GM21526 (cell line): ENCODE measurements around the gene FLOT1.

ENCODE experiments used
- ATAC-seq: cut with Tn5 transposase; IDR thresholded peaks from one replicate; pipeline ENCODE4 v1.9.1; 2021; ENCODE audit warnings: moderate library complexity; ENCODE audit not compliant: unreplicated experiment, low FRiP score

FLOT1 gene

DNA sequence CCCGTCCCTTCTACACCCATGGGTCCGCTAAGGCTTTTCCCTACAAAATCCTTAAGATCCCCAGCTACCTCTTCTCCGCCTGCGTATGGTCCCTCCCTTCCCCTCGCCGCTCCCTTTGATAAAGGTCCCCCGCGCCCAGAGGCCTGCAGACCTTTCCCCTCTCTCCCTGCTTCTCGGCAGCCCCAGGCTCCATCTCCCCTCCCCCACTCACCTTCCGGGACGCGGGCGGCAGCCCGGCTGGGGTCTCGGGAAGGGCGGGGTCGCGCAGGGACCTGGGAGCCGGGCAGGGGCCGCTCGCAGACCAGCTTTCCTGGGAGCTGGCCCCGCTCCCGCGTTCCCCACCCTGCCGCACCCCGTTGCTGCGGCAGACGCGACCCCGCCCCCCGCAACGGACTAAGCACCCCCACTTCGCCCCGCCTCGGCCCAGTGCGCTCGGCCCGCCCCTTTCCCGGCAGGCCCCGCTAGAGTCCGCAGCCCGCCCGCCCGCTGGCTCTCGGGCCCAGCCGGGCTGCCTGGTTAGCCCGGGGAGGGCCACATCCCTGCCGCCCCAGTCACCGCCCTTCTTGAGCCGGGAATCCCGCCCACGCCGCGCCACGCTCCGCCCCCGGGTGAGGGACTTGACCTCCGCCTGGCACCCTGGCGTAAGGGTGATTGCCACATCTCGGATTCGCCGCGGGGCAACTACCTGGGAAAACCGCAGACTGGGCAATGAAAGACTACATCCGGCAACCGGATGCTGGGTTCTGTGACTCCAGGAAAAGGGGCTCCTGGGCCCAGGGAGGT, at the start of gene FLOT1:
TSS of gene FLOT1 (minus strand) at position 372 of the 783 bp plus-strand sequence. CDS start 498 bp downstream, outside the sequence.
- ATAC-seq: peak; percentile 57

GRCh38 chr6:30790724-30791383, 48.4 kb upstream of the FLOT1 start:
- ATAC-seq: no peak

DNA sequence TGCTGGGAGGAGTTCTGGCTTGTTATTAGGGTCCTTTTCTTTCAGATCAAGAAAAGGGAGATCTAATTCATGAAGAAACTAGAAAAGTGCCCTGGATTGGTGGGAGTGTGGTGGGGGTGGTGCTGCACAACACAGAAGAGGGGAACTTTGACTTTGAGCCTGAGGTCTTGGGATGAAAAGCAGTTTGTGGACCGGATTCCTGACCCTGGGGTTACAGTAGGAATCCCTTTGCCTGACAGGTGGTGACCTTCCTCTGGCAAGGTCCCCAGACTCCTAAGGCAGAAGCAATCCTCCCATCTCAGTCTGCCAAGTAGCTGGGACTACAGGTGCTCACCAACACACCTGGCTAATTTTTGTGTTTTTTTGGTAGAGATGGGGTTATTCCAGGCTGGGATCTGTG, 47.1 kb upstream of the FLOT1 start:
- no peak for ATAC-seq

GRCh38 chr6:30787954-30788353, 45.5 kb upstream of the FLOT1 start:
- no peak for ATAC-seq

DNA sequence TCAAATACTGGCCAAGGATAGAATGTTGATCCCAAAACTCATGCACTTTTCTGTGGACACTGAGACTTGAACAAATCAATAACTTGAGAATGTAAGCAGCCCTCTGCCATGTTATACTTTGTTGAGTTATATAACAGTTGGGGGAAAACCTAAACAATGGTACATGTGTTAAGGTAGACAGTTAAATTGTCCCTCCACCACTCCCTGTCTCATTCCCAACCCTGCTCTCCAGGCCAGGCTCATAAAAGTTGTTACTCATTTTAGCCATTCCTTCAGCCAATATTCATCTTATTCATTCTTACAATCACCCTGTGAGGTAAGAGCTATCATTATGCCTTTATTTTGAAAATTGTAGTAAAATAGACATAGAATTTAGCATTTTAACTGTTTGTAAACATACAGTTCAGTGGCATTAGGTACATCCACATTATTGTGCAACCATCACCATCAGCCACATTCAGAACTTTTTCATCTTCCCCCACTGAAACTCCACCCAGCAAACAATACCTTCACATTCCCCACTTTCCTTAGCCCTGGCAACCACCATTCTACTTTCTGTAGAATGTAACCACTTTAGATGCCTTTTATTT, 40.0 kb upstream of the FLOT1 start:
- no peak for ATAC-seq

GRCh38 chr6:30781743-30782424, 39.4 kb upstream of the FLOT1 start:
- no peak for ATAC-seq

DNA sequence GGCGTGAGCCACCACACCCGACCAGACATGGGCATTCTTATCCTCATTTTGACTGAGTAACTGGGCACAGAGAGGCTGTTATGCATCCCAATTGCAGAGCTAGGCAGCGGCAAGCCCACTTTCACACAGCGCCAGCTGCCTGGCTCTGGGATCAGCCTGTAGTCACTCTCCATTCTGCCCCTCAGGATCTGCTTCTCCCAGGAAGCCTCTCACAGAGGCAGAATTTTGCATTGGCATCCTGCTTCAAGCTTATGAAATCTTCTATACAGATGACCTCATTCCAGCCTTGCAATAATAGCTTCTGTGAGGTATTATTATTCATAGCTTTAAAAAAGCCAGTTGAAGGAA, 38.9 kb upstream of the FLOT1 start:
- ATAC-seq: no peak

GRCh38 chr6:30780642-30780920, 38.1 kb upstream of the FLOT1 start:
- ATAC-seq: no peak

GRCh38 chr6:30779850-30780641, 37.6 kb upstream of the FLOT1 start:
- ATAC-seq: no peak

DNA sequence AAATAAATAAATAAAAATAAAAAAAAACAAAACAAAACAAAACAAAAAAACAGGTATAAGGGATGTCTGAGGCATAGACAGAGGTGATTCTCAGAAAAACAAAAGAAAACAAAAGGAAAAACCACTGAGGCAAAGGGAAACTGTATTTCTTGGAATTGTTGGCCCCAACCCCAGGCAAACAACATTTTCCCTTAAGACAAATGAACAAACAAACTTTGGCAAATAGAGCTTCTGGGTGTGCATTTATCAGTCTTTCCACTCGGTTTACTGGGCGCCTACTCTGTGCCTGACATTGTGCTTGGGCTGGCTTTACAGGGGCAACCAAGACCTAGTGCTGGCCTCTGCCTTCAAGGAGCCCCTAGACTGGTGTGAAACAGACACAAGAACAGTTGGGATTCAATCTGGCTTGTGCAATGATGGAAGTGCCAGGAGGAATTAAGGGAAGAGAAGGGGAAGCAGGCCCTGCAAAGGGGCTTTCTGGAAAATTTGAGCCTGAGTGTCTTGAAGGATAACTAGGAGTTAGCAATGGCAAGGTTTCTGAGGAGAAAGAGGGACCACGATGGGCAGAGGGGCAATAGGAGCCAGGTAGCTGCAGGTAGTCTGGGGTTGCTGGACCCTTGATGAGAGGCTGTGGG, 35.6 kb upstream of the FLOT1 start:
- no peak for ATAC-seq

- ATAC-seq: no peak
Observed at GRCh38 chr6:30777155-30777485, 34.6 kb upstream of the FLOT1 start.

DNA sequence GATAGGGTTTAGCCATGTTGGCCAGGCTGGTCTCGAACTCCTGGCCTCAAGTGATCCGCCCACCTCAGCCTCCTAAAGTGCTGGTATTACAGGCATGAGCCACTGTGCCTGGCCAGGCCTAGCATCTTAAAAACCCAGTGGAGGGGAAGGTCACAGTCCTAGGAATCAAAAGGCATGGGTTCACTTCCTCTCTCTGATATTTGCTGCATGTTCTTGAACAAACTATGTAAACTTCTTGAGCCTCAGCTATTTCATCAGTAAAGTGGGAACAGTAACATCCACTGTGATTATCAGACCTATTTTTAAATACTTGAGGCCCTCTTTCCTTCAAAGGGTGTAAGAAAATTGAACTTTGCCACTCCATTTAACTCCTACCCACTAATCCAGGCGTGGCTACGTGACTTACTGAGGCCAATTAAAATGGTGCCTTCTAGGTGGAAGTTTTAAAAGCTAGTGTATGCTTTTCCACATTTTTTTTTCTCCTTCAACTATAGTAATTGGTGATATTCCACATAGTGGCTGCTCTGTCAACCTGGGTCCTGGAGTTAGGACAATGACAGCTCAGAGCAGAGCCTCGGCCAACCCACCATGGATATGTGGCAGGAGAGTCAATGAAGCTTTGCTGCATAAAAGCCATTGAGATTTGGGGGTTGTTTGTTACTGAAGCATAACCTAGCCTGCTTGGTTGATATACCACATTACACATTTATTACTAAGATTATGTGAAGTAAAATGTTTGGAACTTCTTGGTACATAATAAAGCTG, 34.1 kb upstream of the FLOT1 start:
- ATAC-seq: no peak

- no peak for ATAC-seq
Observed at GRCh38 chr6:30775104-30775503, 32.6 kb upstream of the FLOT1 start.

DNA sequence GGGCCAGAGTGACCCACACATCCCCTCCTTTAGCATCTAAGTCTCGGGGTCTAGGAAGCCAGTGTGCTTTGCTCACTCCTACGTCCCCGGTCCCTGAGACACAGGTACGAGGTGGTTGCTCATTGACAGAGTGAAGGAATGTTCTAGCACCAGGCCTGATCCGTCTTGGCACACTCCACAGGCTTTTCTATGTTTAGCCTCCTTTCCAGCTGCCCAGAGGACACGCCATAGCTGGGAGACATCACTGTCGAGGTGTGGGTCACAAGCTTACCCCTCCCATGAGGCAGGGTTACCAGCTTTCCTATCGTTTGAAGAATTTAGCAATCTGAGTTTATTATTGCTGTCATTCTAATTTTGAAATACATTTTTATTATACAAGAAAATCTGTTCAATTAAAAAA, 32.2 kb upstream of the FLOT1 start:
- no peak for ATAC-seq

DNA sequence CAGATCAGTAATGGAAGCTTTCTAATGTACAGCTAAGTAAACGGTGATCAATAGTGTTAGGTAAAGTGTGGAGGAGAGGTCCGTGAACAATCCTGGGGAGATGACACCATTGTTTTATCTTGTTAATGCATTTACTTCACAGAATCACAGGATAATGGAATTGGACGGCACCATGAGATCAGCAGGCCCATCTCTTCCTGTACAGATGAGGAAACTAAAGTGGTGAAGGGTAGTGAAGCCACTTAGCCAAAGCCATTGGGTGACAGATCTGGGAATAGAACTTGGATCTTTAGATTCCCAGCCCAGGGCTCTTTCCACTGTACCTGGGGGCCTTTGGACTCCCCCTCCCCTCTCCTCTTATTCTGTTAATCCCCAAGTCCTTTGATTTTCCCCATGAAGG, 28.1 kb upstream of the FLOT1 start:
- no peak for ATAC-seq

DNA sequence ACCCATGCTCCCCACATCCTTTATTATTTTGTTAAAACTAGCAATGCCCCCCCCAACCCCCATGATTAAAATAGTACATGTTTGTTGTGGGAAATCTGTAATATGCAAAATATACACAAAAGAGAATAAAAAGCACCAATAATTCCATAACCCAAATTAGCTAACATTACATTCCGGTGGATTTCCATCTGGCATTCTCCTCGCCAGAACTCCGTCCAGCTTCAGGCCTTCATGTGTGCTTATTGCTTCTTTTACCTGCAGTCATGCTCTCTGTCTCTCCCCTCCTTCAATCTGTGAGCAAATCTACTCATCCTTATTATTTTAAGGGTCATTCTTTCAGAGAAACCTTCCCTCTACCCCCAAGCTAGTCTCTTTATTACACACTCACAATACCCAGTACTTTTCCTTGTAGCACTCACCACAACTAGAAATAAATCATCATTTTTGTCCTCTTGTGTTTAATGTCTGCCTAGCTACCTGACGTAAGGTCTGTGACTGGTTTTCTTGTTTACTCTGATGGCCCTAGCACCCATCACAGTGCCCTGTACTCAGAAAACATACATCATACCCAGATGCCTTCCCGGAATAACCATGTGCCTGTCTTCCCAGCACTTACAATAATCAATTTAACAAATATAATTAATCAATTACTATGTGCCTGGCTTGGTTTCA, 27.5 kb upstream of the FLOT1 start:
- ATAC-seq: no peak

DNA sequence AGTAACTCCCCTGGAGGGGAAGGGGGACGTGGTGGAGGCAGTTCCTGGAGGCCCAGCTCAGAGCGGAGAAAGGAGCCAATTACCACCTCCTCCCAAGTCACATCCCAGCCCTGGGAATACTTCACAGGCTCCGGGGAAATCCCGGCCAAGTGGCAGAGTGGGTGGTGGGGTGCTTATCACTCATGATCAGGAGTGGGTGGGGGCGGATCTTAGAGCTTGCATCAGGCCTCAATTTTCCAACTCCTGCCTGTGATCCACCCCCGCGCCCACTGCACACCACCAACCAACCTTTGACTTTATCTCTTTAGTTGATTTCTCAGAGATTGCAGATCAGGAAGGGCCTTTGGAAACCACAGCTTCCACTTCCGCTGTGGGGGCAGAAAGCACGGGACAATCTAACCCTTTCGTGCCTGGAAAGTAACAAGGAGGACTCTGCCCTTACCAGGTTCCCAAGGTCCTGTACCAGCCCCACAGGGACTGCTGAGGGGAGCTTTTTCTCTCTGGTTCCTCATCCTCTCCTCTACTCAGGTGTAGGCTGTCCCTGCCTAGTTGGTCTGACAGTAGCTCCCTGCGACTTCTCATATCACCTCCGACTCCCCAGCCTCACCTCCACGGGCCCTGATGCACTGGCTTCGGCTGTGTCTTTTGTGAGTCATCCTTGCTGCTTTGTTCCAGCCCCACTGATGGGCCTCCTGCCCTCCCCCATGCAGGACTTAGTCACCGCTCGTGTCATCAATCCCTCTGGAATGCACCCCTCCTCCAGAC, 26.8 kb upstream of the FLOT1 start:
- ATAC-seq: no peak

DNA sequence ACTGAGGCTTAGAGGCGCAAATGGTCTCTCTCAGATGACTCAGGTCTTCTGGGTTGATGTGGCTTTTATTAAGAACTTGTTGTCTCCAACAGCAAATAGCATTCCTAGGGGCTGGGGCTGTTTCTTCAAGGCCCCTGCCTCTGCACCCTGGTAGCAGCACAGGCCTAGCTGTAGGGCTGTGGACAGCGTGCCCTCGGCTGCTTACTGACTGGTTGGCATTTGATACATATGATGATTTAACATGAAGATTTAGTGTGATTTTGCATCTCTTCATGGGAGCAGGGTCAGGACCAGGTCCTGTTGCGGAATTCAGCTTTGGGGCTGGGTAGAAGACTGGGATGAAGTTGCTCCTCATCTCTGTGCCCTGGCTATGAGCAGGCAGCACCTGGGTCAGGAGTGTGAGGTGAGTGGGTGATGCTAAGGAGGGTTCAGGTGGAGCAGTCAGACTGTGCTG, 26.2 kb upstream of the FLOT1 start:
- no peak for ATAC-seq
